Astrocyte of the spinal cord (primary cell): ENCODE results near the gene SMYD3.

ENCODE experiments used
- DNase-seq: peaks from one replicate; pipeline ENCODE4 v3.0.0; 2011; ENCODE audit warnings: low read depth, low spot score
- H3K4me3 ChIP-seq: 2 replicates; pipeline ENCODE4 v1.5.1; 2011; ENCODE audit warnings: low read depth, mild to moderate bottlenecking, low read length, moderate library complexity
- in situ Hi-C: cut with HindIII; loops from 2 replicates; pipeline ENCODE4 v1.10.0; 2017; ENCODE audit warnings: low sequenced_read_pairs
- TF ChIP-seq, protein P1 (sequence below): IDR thresholded peaks from 2 replicates; pipeline ENCODE4 v1.5.1; 2012; ENCODE audit warnings: low read depth, mild to moderate bottlenecking, low read length, inconsistent platforms

Gene SMYD3

DNA sequence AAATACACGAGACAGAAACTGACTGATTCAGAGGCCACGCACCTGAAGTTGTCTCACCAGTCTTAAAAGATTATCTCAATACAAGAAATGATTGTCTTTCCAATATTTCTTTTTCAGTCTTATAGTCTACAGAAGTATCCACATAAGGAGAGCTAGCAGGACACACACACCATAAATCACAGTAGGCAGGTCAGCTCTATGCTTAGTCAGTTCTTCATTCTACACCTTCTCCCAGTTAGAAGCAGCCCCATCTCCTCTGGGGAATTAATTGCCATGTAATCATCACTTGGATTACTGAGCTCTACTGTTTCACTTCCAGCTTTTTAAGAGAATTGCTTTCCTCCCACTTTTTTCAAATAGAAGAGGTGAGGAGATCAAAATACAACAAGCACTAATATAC is 59.6 kb downstream of the SMYD3 start:
- no peak overlapping the region for H3K4me3 ChIP-seq
- DNase-seq = no peak
- TF ChIP-seq, protein P1, sequence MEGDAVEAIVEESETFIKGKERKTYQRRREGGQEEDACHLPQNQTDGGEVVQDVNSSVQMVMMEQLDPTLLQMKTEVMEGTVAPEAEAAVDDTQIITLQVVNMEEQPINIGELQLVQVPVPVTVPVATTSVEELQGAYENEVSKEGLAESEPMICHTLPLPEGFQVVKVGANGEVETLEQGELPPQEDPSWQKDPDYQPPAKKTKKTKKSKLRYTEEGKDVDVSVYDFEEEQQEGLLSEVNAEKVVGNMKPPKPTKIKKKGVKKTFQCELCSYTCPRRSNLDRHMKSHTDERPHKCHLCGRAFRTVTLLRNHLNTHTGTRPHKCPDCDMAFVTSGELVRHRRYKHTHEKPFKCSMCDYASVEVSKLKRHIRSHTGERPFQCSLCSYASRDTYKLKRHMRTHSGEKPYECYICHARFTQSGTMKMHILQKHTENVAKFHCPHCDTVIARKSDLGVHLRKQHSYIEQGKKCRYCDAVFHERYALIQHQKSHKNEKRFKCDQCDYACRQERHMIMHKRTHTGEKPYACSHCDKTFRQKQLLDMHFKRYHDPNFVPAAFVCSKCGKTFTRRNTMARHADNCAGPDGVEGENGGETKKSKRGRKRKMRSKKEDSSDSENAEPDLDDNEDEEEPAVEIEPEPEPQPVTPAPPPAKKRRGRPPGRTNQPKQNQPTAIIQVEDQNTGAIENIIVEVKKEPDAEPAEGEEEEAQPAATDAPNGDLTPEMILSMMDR = no peak
- in situ Hi-C loops = no loop called here

DNA sequence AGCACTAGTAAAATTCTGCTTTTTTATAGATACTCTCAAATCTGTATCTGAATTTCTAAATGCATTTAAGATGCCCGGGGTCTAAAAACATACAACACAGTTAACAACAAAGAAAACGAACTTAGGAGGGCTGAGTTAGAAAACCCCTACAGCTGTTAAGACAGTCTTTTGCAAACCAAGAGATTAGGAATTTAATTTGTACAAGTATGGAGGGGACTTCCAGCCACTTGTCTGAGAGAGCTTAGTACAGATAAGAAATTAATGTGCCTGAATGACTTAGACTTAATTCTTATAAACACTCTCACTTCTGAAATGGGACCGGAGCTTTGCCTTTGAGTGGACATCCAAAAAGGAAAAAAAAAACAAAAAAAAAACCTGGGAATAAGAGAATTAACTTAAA is 61.6 kb downstream of the SMYD3 start:
- H3K4me3 ChIP-seq = no peak overlapping the region
- in situ Hi-C loops = no loop called here
- TF ChIP-seq, protein P1 = no peak
- no peak for DNase-seq

DNA sequence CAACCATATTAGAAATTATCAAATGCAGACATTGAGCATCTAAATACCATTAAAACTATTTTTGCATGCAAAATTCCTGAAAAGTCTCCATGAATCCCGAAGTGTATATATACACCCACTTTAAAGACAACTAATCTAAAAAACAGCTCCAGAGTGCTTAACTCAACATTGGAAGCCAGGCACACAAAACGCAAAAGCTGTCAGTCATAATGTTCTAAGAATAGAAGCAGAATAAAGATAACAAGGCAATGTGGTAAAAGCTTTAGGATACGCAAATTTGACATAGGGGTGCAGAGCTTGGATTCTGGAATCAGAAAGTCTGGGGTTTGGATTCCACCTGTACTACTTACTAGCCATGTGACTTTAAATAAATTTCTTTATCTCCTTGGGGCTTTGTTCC is 62.5 kb downstream of the SMYD3 start:
- in situ Hi-C loops = no loop called here
- TF ChIP-seq, protein P1 = no peak
- no peak for DNase-seq
- H3K4me3 ChIP-seq = no peak overlapping the region

DNA sequence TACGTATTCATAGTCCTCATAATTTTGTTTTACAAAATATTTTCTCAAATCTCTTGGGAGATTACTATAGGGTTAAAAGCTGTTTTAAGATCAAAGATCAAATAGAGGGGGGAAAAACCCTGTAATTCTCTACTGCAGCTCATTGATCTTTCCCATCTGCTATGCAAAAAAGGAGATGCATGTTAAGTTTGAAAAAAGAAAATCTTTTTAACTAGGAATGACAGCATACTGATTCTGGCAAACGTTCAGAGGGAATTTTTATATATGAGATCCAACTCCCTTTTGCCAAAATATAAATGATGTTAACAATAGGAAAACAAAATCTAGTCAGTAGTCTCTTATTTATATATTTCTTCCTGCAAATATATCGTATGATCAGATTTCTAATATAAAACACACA is 69.1 kb downstream of the SMYD3 start:
- in situ Hi-C loops = no loop called here
- TF ChIP-seq, protein P1 = no peak
- no peak overlapping the region for H3K4me3 ChIP-seq
- DNase-seq = no peak

DNA sequence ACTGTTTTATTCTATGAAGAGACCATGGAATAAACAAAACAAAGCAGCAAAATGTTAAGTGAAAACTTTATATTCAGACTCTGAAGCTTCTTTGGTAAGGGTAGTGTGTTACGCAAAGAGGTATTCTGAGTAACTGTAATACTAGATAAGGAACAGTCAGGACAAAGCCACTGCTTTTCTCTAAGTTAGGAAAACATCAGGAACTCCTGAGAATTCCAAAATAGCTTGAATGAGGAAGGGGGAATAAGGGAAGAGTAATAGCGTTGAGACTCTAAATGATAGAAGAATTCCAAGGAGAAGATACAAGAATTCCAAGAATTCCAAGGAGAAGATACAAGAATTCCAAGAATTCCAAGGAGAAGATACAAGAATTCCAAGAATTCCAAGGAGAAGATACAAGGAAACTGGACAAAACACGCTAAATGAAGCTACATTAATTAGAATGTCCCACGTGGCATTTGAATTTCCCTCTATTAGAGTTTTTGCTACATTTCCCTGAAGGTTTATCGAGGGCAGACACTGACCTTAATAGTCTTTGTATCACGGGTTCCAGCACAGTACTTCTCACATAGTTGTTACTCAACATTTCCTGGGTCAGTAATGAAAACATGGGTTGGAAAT is 71.5 kb downstream of the SMYD3 start:
- TF ChIP-seq, protein P1 = no peak
- DNase-seq = no peak
- in situ Hi-C loops = no loop called here
- H3K4me3 ChIP-seq = no peak overlapping the region

DNA sequence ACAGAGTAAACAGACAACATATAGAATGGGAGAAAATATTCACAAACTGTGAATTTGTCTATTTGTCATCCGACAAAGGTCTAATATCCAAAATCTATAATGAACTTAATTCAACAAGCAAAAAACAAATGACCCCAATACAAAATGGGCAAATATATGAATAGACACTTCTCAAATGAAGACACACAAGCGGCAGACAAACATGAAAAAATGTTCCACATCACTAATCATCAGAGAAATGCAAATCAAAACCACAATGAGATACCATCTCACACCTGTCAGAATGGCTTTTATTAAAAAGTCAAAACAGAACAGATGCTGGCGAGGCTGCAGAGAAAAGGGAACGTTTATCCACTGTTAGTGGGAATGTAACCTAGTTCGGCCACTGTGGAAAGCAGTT is 72.7 kb downstream of the SMYD3 start:
- TF ChIP-seq, protein P1 = no peak
- DNase-seq = no peak
- H3K4me3 ChIP-seq = no peak overlapping the region
- in situ Hi-C loops = no loop called here
